Lower leg skin (tissue), 4 donors: Measurements from ENCODE around the gene ALDH1A3. TPM values are rescaled to one million over a fixed set of nuclear protein-coding genes. Genes with fewer than 3 reads are reported as not detected.

Source experiments
- DNase-seq, 2 donors: peaks; one replicate each; pipeline ENCODE4 v3.0.0-alpha.2; 2019; ENCODE audit warnings: low spot score in 2 of 2
- H3K4me3 ChIP-seq: fragments of 200-600 bp; sonication (generic); 2 replicates; pipeline ENCODE4 v1.5.1; 2017; ENCODE audit warnings: mild to moderate bottlenecking, low read depth; ENCODE audit not compliant: poor library complexity, severe bottlenecking
- CTCF ChIP-seq, 3 donors: fragments of 450-650 bp; IDR thresholded peaks; one replicate each; pipeline ENCODE4 v1.5.1; 2016; ENCODE audit warnings: antibody characterized with exemption in 3 of 3, mild to moderate bottlenecking in 3 of 3, moderate library complexity in 2 of 3
- POLR2A ChIP-seq, 2 donors: fragments of 450-650 bp; IDR thresholded peaks; one replicate each; pipeline ENCODE4 v1.6.1; 2016 to 2017; ENCODE audit warnings: antibody characterized with exemption in 2 of 2, mild to moderate bottlenecking in 1 of 2, moderate library complexity in 1 of 2
- WGBS, 2 donors: methylation state at CpG; one replicate each; pipeline ENCODE4 v1.1.5; 2018; 5-methylcytosine and 5-hydroxymethylcytosine counted together
- intact Hi-C: fragments of 100-400 bp; cut with DNase I; formaldehyde crosslinking; loops from one replicate; pipeline ENCODE4 v1.15.0; 2023; ENCODE audit warnings: low total_unique reads
- total RNA-seq, 4 donors: library from RNA; depleted of rRNA; stranded (reverse); fragments of >200 nt; gene quantifications; one replicate each; pipeline ENCODE4 v1.1.0, GENCODE V29; 2016

ALDH1A3 gene
- total RNA-seq, 4 donors from 2014 or later, result 3.3 to 24.5 (median 8.7) TPM

- intact Hi-C loops, result no loop called here
- WGBS, 2 donors, result 38 to 41% methylated on average over 6 of the region's 6 CpGs
- peak; percentile 14 to 60 for DNase-seq
- TF ChIP-seq CTCF (IDR thresholded peaks at IDR 0.05) (no peak), POLR2A (IDR thresholded peaks at IDR 0.05) (no peak)
- no peak overlapping the region for H3K4me3 ChIP-seq
These were observed 50.0 kb downstream of the ALDH1A3 start for GRCh38 chr15:100929641-100930042.

GRCh38 chr15:100930306-100930848 lies 50.7 kb downstream of the ALDH1A3 start:
- no peak overlapping the region for H3K4me3 ChIP-seq
- no peak for TF ChIP-seq POLR2A (IDR thresholded peaks at IDR 0.05)
- TF ChIP-seq CTCF (IDR thresholded peaks at IDR 0.05), result no peak
- whole genome bisulfite sequencing, 2 donors, result 97% methylated on average over 4 of the region's 4 CpGs
- DNase-seq, result peak; percentile 6 to 83
- intact Hi-C loops, result no loop called here

- peak in 1 of 2 donors; percentile 80 for DNase-seq
- WGBS, 2 donors, result 81 to 86% methylated on average over 15 of the region's 15 CpGs
- TF ChIP-seq POLR2A (IDR thresholded peaks at IDR 0.05) (no peak), CTCF (IDR thresholded peaks at IDR 0.05) (no peak)
- intact Hi-C loops, result no loop called here
- no peak overlapping the region for H3K4me3 ChIP-seq
These were observed 51.7 kb downstream of the ALDH1A3 start for GRCh38 chr15:100931143-100931890.

GRCh38 chr15:100932676-100933348 lies 53.2 kb downstream of the ALDH1A3 start:
- WGBS, 2 donors, result 77 to 86% methylated on average over 7 of the region's 7 CpGs
- no peak for DNase-seq
- intact Hi-C loops, result no loop called here
- TF ChIP-seq POLR2A (IDR thresholded peaks at IDR 0.05) (no peak), CTCF (IDR thresholded peaks at IDR 0.05) (no peak)
- no peak overlapping the region for H3K4me3 ChIP-seq

DNA sequence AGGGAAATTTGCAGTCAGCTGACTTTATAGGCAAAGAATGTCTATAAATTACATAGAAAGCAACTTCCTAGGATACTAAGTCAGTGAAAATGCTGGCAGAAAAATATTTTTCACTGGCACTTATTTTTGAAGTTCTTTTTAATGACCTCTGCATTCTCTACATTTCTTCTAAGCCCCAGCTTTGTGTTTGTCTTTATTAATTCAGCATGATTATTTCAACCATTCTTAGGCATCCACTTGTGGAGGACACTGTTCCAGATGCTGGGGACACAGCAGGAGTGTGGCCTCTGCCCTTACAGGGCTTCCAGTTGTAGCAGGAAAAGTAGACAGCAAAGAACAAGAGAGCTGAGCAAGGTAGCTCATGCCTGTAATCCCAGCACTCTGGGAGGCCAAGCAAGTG lies 54.5 kb downstream of the ALDH1A3 start:
- TF ChIP-seq CTCF (IDR thresholded peaks at IDR 0.05) (no peak), POLR2A (IDR thresholded peaks at IDR 0.05) (no peak)
- H3K4me3 ChIP-seq, result no peak overlapping the region
- intact Hi-C loops, result no loop called here
- DNase-seq, result no peak
